Parathyroid adenoma (tissue), 2 donors: ENCODE data around the gene PRKCA.

Experiments used
- H2AFZ ChIP-seq: fragments of 300-600 bp; sonication (generic); one replicate; pipeline ENCODE4 v1.7.0; 2017; ENCODE audit warnings: antibody characterized with exemption, mild to moderate bottlenecking
- H3K27ac ChIP-seq: fragments of 300-600 bp; sonication (generic); one replicate; pipeline ENCODE4 v1.7.0; 2017
- H3K27me3 ChIP-seq: fragments of 300-600 bp; sonication (generic); one replicate; pipeline ENCODE4 v1.7.0; 2017; ENCODE audit warnings: low read length; ENCODE audit not compliant: control insufficient read depth, insufficient read depth
- H3K36me3 ChIP-seq: fragments of 300-600 bp; sonication (generic); one replicate; pipeline ENCODE4 v1.7.0; 2017; ENCODE audit warnings: low read length; ENCODE audit not compliant: control insufficient read depth, insufficient read depth
- H3K4me1 ChIP-seq: fragments of 300-600 bp; sonication (generic); one replicate; pipeline ENCODE4 v1.7.0; 2017; ENCODE audit warnings: control low read depth
- H3K4me2 ChIP-seq: fragments of 300-600 bp; sonication (generic); one replicate; pipeline ENCODE4 v1.7.0; 2017; ENCODE audit warnings: low read length
- H3K4me3 ChIP-seq: fragments of 300-600 bp; sonication (generic); one replicate; pipeline ENCODE4 v1.7.0; 2017; ENCODE audit warnings: low read depth, low read length
- H3K79me2 ChIP-seq: fragments of 300-600 bp; sonication (generic); one replicate; pipeline ENCODE4 v1.7.0; 2017; ENCODE audit warnings: control low read depth
- H3K9ac ChIP-seq: fragments of 300-600 bp; sonication (generic); one replicate; pipeline ENCODE4 v1.7.0; 2017; ENCODE audit warnings: mild to moderate bottlenecking
- H3K9me3 ChIP-seq: fragments of 300-600 bp; sonication (generic); one replicate; pipeline ENCODE4 v1.7.0; 2017; ENCODE audit warnings: low read length; ENCODE audit not compliant: control insufficient read depth
- TF ChIP-seq, protein P1 (sequence below): fragments of 300-600 bp; sonication (generic); IDR thresholded peaks from one replicate; pipeline ENCODE4 v1.7.0; 2017; ENCODE audit warnings: antibody characterized with exemption, mild to moderate bottlenecking
- donor health status: primary hyperparathyroidism.

The PRKCA gene

GRCh38 chr17:66271512-66271911, 30.9 kb upstream of the PRKCA start:
- Histone ChIP-seq H3K4me1 (no peaks in the 10 kb centered on the region), H3K4me2 (no peak overlapping the region), H3K79me2 (no peaks in the 10 kb centered on the region), H2AFZ (no peak overlapping the region), H3K4me3 (no peak overlapping the region), H3K9me3 (no peaks in the 10 kb centered on the region), H3K36me3 (no peaks in the 10 kb centered on the region), H3K27ac (no peak overlapping the region), H3K27me3 (no peaks in the 10 kb centered on the region), H3K9ac (no peak overlapping the region)
- TF ChIP-seq, protein P1, sequence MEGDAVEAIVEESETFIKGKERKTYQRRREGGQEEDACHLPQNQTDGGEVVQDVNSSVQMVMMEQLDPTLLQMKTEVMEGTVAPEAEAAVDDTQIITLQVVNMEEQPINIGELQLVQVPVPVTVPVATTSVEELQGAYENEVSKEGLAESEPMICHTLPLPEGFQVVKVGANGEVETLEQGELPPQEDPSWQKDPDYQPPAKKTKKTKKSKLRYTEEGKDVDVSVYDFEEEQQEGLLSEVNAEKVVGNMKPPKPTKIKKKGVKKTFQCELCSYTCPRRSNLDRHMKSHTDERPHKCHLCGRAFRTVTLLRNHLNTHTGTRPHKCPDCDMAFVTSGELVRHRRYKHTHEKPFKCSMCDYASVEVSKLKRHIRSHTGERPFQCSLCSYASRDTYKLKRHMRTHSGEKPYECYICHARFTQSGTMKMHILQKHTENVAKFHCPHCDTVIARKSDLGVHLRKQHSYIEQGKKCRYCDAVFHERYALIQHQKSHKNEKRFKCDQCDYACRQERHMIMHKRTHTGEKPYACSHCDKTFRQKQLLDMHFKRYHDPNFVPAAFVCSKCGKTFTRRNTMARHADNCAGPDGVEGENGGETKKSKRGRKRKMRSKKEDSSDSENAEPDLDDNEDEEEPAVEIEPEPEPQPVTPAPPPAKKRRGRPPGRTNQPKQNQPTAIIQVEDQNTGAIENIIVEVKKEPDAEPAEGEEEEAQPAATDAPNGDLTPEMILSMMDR, result no peak

DNA sequence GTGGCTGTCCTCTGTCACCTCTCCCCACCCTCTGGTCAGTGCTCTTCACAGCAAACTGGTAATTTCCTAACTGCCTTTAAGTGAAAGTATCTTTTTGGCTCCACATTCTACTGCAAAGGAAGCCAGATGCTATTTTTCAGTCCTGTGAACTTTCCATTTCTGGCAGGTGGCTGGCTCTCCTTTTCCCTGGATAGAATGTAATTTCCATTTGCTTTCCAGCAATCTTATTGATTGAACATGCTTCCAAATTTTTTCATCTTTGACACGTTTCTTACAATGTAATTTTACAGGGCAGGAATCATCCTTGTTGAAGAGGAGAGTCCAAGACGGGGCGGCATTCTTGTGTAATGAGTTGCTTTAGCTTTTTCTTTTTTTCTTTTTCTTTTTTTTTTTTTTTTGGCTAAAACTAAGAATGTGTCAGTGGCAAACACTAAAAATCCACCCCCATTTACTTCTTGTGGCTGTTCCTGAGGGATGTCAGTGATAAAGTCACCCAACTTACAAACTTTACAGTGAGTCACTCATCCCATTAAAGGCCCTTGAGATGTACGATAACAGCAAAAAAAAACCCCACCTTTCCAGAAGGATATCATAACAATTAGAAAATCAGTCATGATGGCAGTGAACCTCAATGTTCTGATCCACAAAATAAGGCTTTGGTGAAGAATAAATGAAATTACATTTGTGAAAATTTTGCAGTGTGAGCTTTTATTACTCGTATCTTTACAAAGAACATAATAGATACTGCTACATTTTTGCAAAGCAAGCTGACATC, 29.4 kb upstream of the PRKCA start:
- Histone ChIP-seq H2AFZ (no peak overlapping the region), H3K27ac (no peak overlapping the region), H3K79me2 (no peaks in the 10 kb centered on the region), H3K4me1 (no peaks in the 10 kb centered on the region), H3K9me3 (no peaks in the 10 kb centered on the region), H3K27me3 (no peaks in the 10 kb centered on the region), H3K9ac (no peak overlapping the region), H3K4me2 (no peak overlapping the region), H3K36me3 (no peaks in the 10 kb centered on the region), H3K4me3 (no peak overlapping the region)
- TF ChIP-seq, protein P1, result no peak

DNA sequence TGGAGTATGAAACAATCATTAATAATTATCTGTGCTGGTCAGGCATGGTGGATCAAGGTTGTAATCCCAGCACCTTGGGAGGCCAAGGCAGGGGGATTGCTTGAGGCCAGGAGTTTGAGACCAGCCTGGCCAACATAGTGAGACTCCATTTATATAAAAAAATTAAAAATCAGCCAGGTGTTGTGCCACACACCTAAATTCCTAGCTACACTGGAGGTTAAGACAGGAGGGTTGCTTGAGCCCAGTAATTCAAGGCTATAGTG, 28.9 kb upstream of the PRKCA start:
- Histone ChIP-seq H2AFZ (peak overlapping the region; percentile 21), H3K79me2 (no peaks in the 10 kb centered on the region), H3K9me3 (no peaks in the 10 kb centered on the region), H3K9ac (no peak overlapping the region), H3K27me3 (no peaks in the 10 kb centered on the region), H3K27ac (no peak overlapping the region), H3K4me2 (no peak overlapping the region), H3K36me3 (no peaks in the 10 kb centered on the region), H3K4me1 (no peaks in the 10 kb centered on the region), H3K4me3 (no peak overlapping the region)
- TF ChIP-seq, protein P1, result no peak

DNA sequence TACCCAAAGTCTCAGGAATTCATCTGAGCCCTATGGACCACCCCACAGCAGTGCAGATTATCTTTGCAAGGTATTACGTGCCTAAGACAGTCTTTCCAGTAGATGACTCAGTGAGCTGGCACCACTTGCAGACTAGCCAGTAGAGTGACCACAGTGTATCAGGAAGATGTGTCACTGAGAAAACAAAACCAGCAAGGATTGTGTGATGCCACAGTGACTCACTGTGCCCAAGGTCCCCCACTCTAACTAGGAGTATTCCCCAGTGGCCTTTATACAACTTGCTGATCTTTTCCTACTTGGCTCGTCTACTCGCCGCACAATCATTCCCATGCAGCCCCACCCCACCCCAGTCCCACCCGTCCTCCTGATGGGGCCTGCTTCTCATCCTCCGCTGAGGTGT, 26.8 kb upstream of the PRKCA start:
- no peak overlapping the region for H3K4me2 ChIP-seq
- TF ChIP-seq, protein P1, result no peak
- no peaks in the 10 kb centered on the region for H3K9me3 ChIP-seq
- H3K36me3 ChIP-seq, result no peaks in the 10 kb centered on the region
- H3K27ac ChIP-seq, result no peak overlapping the region
- no peak overlapping the region for H3K4me3 ChIP-seq
- no peaks in the 10 kb centered on the region for H3K4me1 ChIP-seq
- no peaks in the 10 kb centered on the region for H3K79me2 ChIP-seq
- H3K9ac ChIP-seq, result no peak overlapping the region
- no peak overlapping the region for H2AFZ ChIP-seq
- no peaks in the 10 kb centered on the region for H3K27me3 ChIP-seq

DNA sequence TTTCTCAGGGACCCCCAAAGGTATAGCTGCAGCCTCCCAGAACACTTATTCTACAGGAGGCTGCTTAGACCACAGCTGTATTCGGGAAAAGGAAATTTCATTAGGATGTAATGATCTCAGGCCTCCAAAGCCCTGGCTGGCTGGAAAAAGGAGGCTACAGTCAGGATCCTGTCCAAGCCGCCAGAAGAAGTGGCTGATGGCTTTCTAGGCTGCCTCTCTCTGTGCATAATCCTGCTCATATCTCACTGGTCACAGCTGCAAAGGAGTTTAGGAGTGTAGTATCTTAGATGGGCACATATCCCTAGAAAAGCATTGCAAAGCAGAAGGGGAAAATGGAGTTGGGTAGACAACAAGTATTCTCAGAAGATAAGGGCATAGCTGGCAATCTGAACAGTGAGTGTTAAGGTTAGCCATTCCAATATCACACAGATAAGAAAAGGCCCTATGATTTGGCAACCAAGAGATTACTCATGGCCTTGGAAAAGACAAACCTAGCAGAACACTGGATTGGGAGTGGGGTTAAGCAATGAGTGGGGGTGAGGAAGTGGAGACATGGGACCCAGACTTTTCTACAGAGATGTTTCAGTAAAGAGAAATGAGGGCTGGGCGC, 26.0 kb upstream of the PRKCA start:
- H3K9me3 ChIP-seq, result no peaks in the 10 kb centered on the region
- TF ChIP-seq, protein P1, result no peak
- no peaks in the 10 kb centered on the region for H3K79me2 ChIP-seq
- H3K27me3 ChIP-seq, result no peaks in the 10 kb centered on the region
- no peak overlapping the region for H3K4me2 ChIP-seq
- no peak overlapping the region for H3K27ac ChIP-seq
- no peaks in the 10 kb centered on the region for H3K4me1 ChIP-seq
- H3K36me3 ChIP-seq, result no peaks in the 10 kb centered on the region
- no peak overlapping the region for H2AFZ ChIP-seq
- no peak overlapping the region for H3K4me3 ChIP-seq
- no peak overlapping the region for H3K9ac ChIP-seq
